Measurements from ENCODE around the gene TNFRSF21.
"Not testable (repeated sequence)": the region's sequence is repeated elsewhere in the genome, so short reads cannot be mapped to it uniquely, and the experiment has no call there.

Gene TNFRSF21

GRCh38 chr6:47288267-47289090, 21.2 kb downstream of the TNFRSF21 start:
- DNase-seq (ENCODE audit: low read depth in 2 of 2): no peak

- DNase-seq (ENCODE audit: low read depth in 2 of 2): no peak
Observed at GRCh38 chr6:47286301-47286700, 23.4 kb downstream of the TNFRSF21 start.

GRCh38 chr6:47283993-47284392, 25.7 kb downstream of the TNFRSF21 start:
- no peak for DNase-seq (ENCODE audit: low read depth in 2 of 2)

GRCh38 chr6:47278545-47278944, 31.2 kb downstream of the TNFRSF21 start:
- DNase-seq (ENCODE audit: low read depth in 2 of 2): no peak

GRCh38 chr6:47277702-47278101, 32.0 kb downstream of the TNFRSF21 start:
- no peak for DNase-seq (ENCODE audit: low read depth in 2 of 2)

- no peak for DNase-seq (ENCODE audit: low read depth in 2 of 2)
Observed at GRCh38 chr6:47276377-47276776, 33.3 kb downstream of the TNFRSF21 start.

- DNase-seq (ENCODE audit: low read depth in 2 of 2): no peak
Observed at GRCh38 chr6:47275640-47276039, 34.1 kb downstream of the TNFRSF21 start.

GRCh38 chr6:47275132-47275531, 34.6 kb downstream of the TNFRSF21 start:
- DNase-seq (ENCODE audit: low read depth in 2 of 2): not testable (repeated sequence)

- DNase-seq (ENCODE audit: low read depth in 2 of 2): no peak
Observed at GRCh38 chr6:47268572-47269187, 41.0 kb downstream of the TNFRSF21 start.

- no peak for DNase-seq (ENCODE audit: low read depth in 2 of 2)
Observed at GRCh38 chr6:47267301-47267700, 42.4 kb downstream of the TNFRSF21 start.

- DNase-seq (ENCODE audit: low read depth in 2 of 2): no peak
Observed at GRCh38 chr6:47265971-47266370, 43.7 kb downstream of the TNFRSF21 start.

- DNase-seq (ENCODE audit: low read depth in 2 of 2): no peak
Observed at GRCh38 chr6:47264775-47265184, 44.9 kb downstream of the TNFRSF21 start.

- no peak for DNase-seq (ENCODE audit: low read depth in 2 of 2)
Observed at GRCh38 chr6:47263268-47263667, 46.4 kb downstream of the TNFRSF21 start.

GRCh38 chr6:47262231-47262630, 47.5 kb downstream of the TNFRSF21 start:
- DNase-seq (ENCODE audit: low read depth in 2 of 2): no peak

- DNase-seq (ENCODE audit: low read depth in 2 of 2): no peak
Observed at GRCh38 chr6:47261191-47261590, 48.5 kb downstream of the TNFRSF21 start.

- no peak for DNase-seq (ENCODE audit: low read depth in 2 of 2)
Observed at GRCh38 chr6:47260021-47260420, 49.7 kb downstream of the TNFRSF21 start.

- DNase-seq (ENCODE audit: low read depth in 2 of 2): no peak
Observed at GRCh38 chr6:47258724-47259347, 50.9 kb downstream of the TNFRSF21 start.

- DNase-seq (ENCODE audit: low read depth in 2 of 2): no peak
Observed at GRCh38 chr6:47256981-47257730, 52.5 kb downstream of the TNFRSF21 start.

- no peak for DNase-seq (ENCODE audit: low read depth in 2 of 2)
Observed at GRCh38 chr6:47256361-47256760, 53.3 kb downstream of the TNFRSF21 start.

- no peak for DNase-seq (ENCODE audit: low read depth in 2 of 2)
Observed at GRCh38 chr6:47254906-47255305, 54.8 kb downstream of the TNFRSF21 start.

- DNase-seq (ENCODE audit: low read depth in 2 of 2): no peak
Observed at GRCh38 chr6:47254051-47254450, 55.7 kb downstream of the TNFRSF21 start.

- DNase-seq (ENCODE audit: low read depth in 2 of 2): no peak
Observed at GRCh38 chr6:47253136-47253535, 56.6 kb downstream of the TNFRSF21 start.

Measured in stimulated activated CD8-positive, alpha-beta memory T cell treated with anti-CD3 and anti-CD28 coated beads, Interleukin-2, amount 100 ng/mL, for 48 hours (primary cell).